Stimulated activated CD4-positive, alpha-beta T cell treated with anti-CD3 and anti-CD28 coated beads, Interleukin-1b, Interleukin-23, amount 100 ng/mL, for 48 hours (primary cell): Measurements from ENCODE around the gene WDR91.
"Not testable (repeated sequence)": the region's sequence is repeated elsewhere in the genome, so short reads cannot be mapped to it uniquely, and the experiment has no call there.

Experiments used
- DNase-seq: peaks from one replicate; pipeline ENCODE4 v3.0.0-alpha.2; 2020

Gene WDR91

DNA sequence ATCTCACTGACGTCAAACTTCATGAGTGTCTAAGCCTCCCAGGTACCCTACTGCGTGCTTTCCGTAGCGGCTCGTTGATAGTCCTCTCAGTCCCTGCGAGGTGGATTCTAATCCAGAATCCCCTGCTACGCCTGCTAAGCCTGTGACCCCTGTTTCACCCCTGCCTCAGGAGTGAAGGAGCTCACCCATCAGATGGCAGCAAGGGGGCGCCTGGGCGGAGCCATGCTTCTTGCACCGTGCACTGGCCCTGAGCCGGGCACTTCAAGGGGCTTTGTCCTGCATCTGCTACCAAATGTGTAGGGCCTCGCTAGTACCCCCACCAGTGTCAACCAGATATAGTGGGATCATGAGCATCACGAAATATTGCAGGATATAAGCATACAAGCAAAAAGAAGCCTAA lies 21.4 kb upstream of the WDR91 start:
- no peak for DNase-seq

- no peak for DNase-seq
Observed at GRCh38 chr7:135232087-135232486, 20.8 kb upstream of the WDR91 start.

DNA sequence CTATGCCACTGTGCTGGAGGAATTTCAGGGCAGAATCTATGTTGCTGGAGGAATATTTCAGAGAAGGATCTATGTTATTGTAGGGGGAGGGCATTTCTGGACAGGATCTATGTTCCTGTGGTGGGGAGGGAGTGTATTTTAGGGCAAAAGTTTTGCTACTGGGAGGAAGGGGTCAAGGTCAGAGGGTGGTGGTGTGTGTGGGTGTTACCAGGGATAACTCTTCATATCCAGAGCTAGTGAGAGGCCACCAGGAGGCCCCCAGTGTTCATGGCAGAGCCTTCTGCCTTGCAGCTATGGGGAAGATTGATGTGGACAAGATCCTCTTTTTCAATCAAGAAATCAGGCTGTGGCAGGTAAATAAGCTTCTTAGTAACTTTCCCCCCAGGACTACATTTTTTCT lies 20.4 kb upstream of the WDR91 start:
- no peak for DNase-seq

- DNase-seq: no peak
Observed at GRCh38 chr7:135224027-135224426, 12.7 kb upstream of the WDR91 start.

GRCh38 chr7:135217645-135218509 lies 6.6 kb upstream of the WDR91 start:
- DNase-seq: no peak

DNA sequence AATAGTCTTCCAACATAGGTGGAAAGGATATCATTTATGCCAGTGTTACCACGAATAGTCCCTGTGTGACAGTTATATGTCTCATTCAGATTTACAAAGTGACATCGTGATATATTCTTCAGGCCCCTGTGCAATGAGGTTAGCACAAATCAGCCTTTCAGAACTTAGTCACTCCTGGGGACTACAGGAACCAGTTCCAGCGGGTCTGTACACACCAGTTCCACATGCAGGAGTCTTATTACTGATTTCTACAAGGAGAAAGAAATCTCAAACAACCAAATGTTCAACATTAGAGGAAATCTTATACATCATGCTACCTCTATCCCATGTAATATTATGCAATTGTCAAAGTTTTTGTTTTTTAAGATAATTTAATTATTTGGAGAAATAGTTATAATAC lies 4.4 kb upstream of the WDR91 start:
- DNase-seq: no peak

DNA sequence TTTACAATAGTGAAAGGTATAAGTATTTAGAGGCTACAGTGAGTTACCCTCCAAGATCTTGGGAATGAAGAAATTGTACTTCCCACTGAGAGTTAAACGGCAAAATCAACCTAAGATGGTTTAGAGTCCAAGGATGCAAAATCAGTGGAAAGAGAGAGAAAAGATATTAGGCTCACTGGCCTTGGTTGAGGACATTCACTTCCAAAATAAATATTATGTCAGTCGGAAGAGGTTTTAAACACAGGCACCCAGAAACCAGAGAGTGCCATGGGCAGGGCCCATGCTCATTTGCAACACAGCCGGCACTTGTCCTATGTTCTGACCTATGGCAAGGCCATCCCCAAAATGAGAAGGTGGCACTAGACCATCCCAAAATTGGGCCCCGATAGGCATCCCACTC lies 3.9 kb upstream of the WDR91 start:
- DNase-seq: no peak

DNA sequence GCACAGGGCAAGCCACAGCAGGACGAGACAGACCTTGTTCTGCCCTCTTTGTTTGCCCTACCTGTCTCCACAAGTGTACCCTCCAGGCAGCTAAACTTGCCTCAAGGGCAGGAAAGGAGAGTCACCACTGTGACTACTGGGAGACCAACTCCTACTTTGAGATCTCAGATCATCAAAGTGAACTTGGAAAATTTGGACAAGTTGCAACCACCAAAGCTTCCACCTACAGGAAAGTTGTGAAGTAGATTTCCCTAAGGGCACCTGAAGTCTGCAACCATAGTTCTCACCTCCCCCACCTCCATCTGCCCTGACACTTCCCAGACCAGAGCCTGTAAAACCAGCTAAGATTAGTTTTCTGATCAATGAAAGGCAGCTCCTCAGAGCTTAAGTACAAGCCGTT lies 2.5 kb upstream of the WDR91 start:
- DNase-seq: no peak

- not testable (repeated sequence) for DNase-seq
Observed at GRCh38 chr7:135211946-135212685, 790 bp upstream of the WDR91 start.

DNA sequence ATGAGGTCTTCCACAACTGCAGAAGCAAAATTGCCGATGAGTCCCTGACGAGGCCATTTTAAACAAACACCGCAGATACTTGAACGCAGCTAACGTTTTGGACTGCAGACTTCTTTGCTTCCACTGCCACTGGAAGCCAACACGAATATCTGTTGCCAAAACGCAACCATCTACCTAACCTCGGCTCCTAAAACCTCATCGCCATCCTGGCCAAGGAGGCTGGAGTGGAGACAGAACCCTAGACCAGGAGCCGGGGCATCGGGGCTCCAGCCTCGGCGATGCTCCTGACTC lies 493 bp downstream of the WDR91 start:
- no peak for DNase-seq

DNA sequence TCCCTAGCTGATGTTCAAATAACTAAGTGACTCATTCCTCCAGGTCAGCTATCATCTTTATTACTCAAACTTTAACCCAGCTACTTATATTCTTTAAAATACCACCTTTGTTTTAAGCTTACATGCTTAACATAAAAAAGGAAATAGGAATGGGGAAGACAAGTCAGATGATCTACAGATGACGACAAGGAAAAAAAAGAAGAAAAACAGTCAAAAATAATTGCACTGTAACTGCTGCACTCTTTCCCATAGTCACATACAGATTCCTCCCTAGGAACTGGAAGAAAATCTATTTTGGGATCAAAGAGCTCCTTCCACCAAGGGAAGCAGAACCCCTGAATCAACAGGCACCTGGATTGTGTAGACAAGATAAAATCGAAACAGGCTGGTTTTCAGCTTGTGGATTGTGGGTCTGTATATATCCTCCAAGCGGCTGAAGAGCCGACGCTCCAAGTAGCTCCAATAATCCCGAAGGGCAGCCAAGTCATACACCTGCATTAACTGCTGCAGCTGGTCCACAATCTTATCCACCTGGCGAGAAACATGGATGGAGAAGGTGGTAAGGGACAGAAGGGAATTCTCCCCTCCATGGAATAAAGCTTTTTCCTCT lies 2.0 kb downstream of the WDR91 start:
- DNase-seq: no peak

- no peak for DNase-seq
Observed at GRCh38 chr7:135208102-135208793, 3.1 kb downstream of the WDR91 start.

GRCh38 chr7:135207406-135208101 lies 3.8 kb downstream of the WDR91 start:
- DNase-seq: no peak

GRCh38 chr7:135206941-135207391 lies 4.4 kb downstream of the WDR91 start:
- DNase-seq: no peak

GRCh38 chr7:135205850-135206249 lies 5.5 kb downstream of the WDR91 start:
- DNase-seq: no peak

DNA sequence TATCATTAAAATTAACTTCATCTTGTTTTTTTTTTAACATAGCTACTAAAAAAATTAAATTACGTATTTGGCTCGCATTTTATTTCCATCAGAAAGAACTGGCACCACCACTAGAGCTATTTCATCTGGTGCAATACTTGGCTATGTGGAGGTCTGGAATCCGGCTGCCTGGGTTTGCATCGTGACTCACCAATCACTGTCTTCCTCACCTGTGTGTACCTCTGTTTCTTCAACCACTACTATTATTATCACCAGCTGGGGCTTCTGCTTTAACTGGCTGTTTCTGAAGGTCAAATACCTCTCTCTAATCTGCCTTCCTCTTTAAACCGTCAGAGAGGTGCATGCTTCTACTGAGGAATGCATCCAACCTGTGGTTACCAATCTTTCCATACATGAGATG lies 6.5 kb downstream of the WDR91 start:
- no peak for DNase-seq

- no peak for DNase-seq
Observed at GRCh38 chr7:135204341-135204749, 7.0 kb downstream of the WDR91 start.

GRCh38 chr7:135201350-135201749 lies 10.0 kb downstream of the WDR91 start:
- no peak for DNase-seq

GRCh38 chr7:135200821-135201331 lies 10.4 kb downstream of the WDR91 start:
- no peak for DNase-seq

DNA sequence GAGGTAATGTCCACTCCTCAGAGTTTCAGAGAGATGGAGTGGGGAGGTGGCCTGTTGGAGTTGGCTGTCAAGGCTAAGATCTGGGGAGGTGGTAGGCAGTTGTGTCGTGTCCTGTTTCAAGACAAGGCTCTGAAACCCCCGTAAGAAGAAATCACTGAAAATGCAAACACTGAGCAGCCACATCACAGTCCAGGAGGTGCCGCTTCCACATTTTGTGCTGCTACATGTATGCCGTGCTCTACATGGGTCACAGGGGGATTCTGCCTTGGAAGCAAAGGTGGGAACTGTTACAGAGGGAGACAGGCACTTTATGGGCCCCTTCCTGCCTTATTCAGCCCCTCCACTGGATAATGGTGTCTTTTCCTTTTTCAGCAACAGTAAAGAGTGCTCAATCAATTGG lies 11.9 kb downstream of the WDR91 start:
- DNase-seq: no peak

GRCh38 chr7:135197906-135198655 lies 13.2 kb downstream of the WDR91 start:
- DNase-seq: no peak

- no peak for DNase-seq
Observed at GRCh38 chr7:135197343-135197742, 14.0 kb downstream of the WDR91 start.
